Heart right ventricle (tissue), 16 donors: Measurements from ENCODE around the gene NCDN. TPM values are rescaled to one million over a fixed set of nuclear protein-coding genes. Genes with fewer than 3 reads are reported as not detected.

Source experiments
- ATAC-seq, 8 donors: fragments of 200-7000 bp; cut with Tn5 transposase; one replicate each; pipeline ENCODE4 v1.9.1; 2020; ENCODE audit warnings: mild to moderate bottlenecking in 8 of 8, moderate library complexity in 8 of 8, moderate number of reproducible peaks in 1 of 8
- DNase-seq, 2 donors: peaks; one replicate each; pipeline ENCODE4 v3.0.0-alpha.2; 2020
- H3K27ac ChIP-seq, 10 donors: fragments of 200-600 bp; sonication (generic) in 2 of 10; one replicate each; pipeline versions ENCODE4 v1.5.0 to v1.8.0; 2020 to 2022; ENCODE audit warnings: mild to moderate bottlenecking in 3 of 10
- H3K27me3 ChIP-seq, 7 donors: fragments of 200-600 bp; one replicate each; pipeline ENCODE4 v1.8.0; 2021 to 2022; ENCODE audit warnings: mild to moderate bottlenecking in 2 of 7
- H3K36me3 ChIP-seq, 9 donors: fragments of 200-600 bp; sonication (generic) in 1 of 9; one replicate each; pipeline versions ENCODE4 v1.5.0 to v1.8.0; 2020 to 2022; ENCODE audit warnings: mild to moderate bottlenecking in 2 of 9
- H3K4me1 ChIP-seq, 9 donors: fragments of 200-600 bp; sonication (generic) in 1 of 9; one replicate each; pipeline versions ENCODE4 v1.5.0 to v1.8.0; 2020 to 2022; ENCODE audit warnings: mild to moderate bottlenecking in 4 of 9
- H3K4me3 ChIP-seq, 10 donors: fragments of 200-600 bp; sonication (generic) in 2 of 10; one replicate each; pipeline versions ENCODE4 v1.5.0 to v1.8.0; 2020 to 2022; ENCODE audit warnings: mild to moderate bottlenecking in 7 of 10, moderate library complexity in 2 of 10
- H3K9me3 ChIP-seq, 11 donors: fragments of 200-600 bp in 10 of 11; sonication (generic) in 2 of 11; one replicate each; pipeline versions ENCODE4 v1.5.0 to v1.8.0; 2013 to 2022; ENCODE audit warnings: mild to moderate bottlenecking in 2 of 11, control low read depth in 1 of 11, moderate library complexity in 1 of 11
- CTCF ChIP-seq, 9 donors: fragments of 200-600 bp; sonication (generic) in 2 of 9; IDR thresholded peaks; one replicate each; pipeline versions ENCODE4 v1.5.0 to v1.8.0; 2021 to 2022; ENCODE audit warnings: antibody characterized with exemption in 9 of 9, mild to moderate bottlenecking in 5 of 9, moderate library complexity in 1 of 9
- WGBS, 2 donors: extraction: QIAGEN DNeasy Blood & Tissue Kit; methylation state at CpG; one replicate each; pipeline ENCODE4 v1.1.7; 2013; ENCODE audit warnings: inconsistent platforms in 1 of 2; 5-methylcytosine and 5-hydroxymethylcytosine counted together
- intact Hi-C, 10 donors: fragments of 100-400 bp; cut with DNase I; formaldehyde crosslinking; loops; one replicate each; pipeline versions ENCODE4 v1.11.1 to v1.14.2; 2022
- polyA plus RNA-seq, 2 donors: library from polyadenylated mRNA; stranded (reverse); fragments of 200-250 nt; gene quantifications; one replicate each; pipeline ENCODE4 v1.2.3, GENCODE V29; 2013
- total RNA-seq, 10 donors: library from RNA; stranded (reverse); fragmentation: NEBNext Ultra II Directional in 3 of 10; extraction: Animal tissue kit (Norgen Biotek cat#: 25700) in 3 of 10; gene quantifications; one replicate each; pipeline versions ENCODE4 v1.2.1 to v1.2.4, GENCODE V29; 2021 to 2023
- donor health status: Arrhythmogenic right ventricular cardiomyopathy.
- donor health status: ischemic (EF 13 %, LVEDD 7.1; RV severe dilation, severe dysfunction).
- donor health status: healthy with polysubstance abuse.
- donor health status: DM: no; HTN: yes; CAD: no.
- donor health status: DM: no; HTN: no; CAD: no.
- donor health status: ischemic (EF 25% LVEDD 6.9; RV normal size, moderate dysfunction).
- donor health status: ischemic (EF 25% LVEDD 5.7; RV mildly dilated, moderate dysfunction).
- donor health status: healthy.
- donor health status: DM: yes; HTN: yes; CAD: no.
- donor health status: Ischemic cardiomyopathy.
- donor health status: ischemic (EF 35%, LVEDD 5.7; RV mildly dilated, moderate dysfunction).
- donor health status: nonischemic (EF 11% LVEDD 7.7; RV severe dilation, severe dysfunction).
- donor health status: DM: yes; HTN: yes; CAD: no.
- donor health status: PGD.
- donor health status: ischemic (EF 29% LVEDD 5.4; RV normal size, mild dysfunction).
- donor health status: nonischemic (EF 23%, LVEDD 6.1; RV moderate dilation, normal function).

Gene NCDN
- total and polyA plus RNA-seq, 12 donors = 15.3 to 51.7 (median 33.2) TPM

- peaks cover 0 to 47% (median 15%) of the 10 kb centered on the region in 9 donors for H3K36me3 ChIP-seq
- H3K9me3 ChIP-seq = no peaks in the 10 kb centered on the region
- peak in 1 of 2 donors; percentile 64 for DNase-seq
- H3K4me1 ChIP-seq = peaks cover 0 to 57% (median 51%) of the 10 kb centered on the region in 9 donors
- intact Hi-C loops = loop anchor here in 3 of 10 donors (5.0 to 10.0 kb wide), 2 partner anchors 352 to 360 kb away; partner anchors contain the start of gene SFPQ (in 2 of the 3)
- WGBS, 2 donors = 36 to 39% methylated on average over 7 of the region's 7 CpGs
- no peak for TF ChIP-seq CTCF (IDR thresholded peaks at IDR 0.05)
- ATAC-seq = no peak
- no peak overlapping the region for H3K4me3 ChIP-seq
- no peaks in the 10 kb centered on the region for H3K27me3 ChIP-seq
- H3K27ac ChIP-seq = peak overlapping the region in 6 of 10 donors; percentile 2 to 47 (median 32)
These were observed 3.1 kb upstream of the NCDN start for GRCh38 chr1:35554266-35555211.

DNA sequence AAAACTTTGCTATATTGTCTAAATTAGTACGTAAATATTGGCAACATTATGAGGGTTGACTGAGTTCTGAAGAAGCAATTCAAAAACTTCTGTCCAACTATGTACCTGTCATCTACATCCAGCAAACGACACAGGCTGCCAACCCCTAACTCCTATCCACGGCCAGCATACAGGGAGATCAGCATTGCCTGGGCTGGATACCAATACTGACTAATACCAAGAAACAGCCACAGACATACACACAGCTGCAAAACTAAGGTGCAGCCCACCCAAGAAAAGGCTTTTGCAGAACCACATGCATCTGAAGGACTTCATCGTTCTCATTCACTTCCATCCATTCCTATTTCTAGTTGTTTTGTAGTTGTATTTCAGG, 2.4 kb upstream of the NCDN start:
- Histone ChIP-seq H3K9me3 (no peaks in the 10 kb centered on the region), H3K27me3 (no peaks in the 10 kb centered on the region), H3K4me1 (peaks cover 0 to 64% (median 52%) of the 10 kb centered on the region in 9 donors), H3K36me3 (peaks cover 0 to 41% (median 15%) of the 10 kb centered on the region in 9 donors), H3K4me3 (no peak overlapping the region), H3K27ac (peak overlapping the region in 3 of 10 donors; percentile 17 to 98 (median 47))
- 57 to 61% methylated on average over 4 of the region's 4 CpGs for WGBS, 2 donors
- intact Hi-C loops = loop anchor here in 3 of 10 donors (5.0 to 10.0 kb wide), 2 partner anchors 353 to 360 kb away; partner anchors contain the start of gene SFPQ (in 2 of the 3)
- DNase-seq (no peak), ATAC-seq (no peak)
- no peak for TF ChIP-seq CTCF (IDR thresholded peaks at IDR 0.05)

DNA sequence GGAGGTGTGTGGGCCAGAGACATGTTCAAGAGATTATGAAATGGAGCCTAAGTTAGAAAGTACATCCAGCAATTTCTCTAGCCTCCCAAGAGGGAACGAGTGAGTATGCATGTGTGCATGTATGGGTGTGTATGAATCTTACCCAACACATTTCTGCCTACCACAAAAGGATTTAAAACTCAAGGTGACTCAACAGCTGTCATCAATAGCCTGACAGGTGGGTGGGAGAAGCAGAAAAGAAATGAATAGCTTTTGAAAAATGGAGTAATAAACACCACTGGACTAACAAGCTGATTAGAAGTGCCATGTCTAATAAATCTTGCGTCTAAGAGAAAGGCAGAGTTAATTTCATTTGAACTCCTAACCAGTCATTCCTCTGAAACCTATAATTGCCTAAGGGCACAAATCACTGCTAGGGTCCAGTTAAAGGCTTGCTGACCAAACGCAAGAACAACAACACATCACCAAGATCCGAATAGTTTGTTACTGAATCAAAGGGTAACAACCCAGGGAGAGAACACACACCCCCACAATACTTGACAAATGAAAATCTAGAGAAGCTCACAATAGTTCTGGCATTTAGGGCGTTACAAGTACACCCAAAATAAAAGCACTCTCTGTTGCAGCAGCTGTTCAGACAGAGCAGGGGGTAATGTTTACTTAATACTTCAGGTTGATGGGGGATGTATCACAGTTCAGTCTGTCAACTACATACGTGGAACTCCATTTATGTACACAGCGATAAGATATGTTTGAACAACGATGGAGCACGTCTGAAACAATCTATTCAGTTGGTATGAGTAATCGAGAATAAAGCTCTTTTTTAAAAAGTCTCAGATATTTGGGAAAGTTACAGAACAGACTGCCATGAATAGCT, 1.8 kb upstream of the NCDN start:
- 47 to 49% methylated on average over 10 of the region's 10 CpGs for WGBS, 2 donors
- intact Hi-C loops = loop anchor here in 3 of 10 donors (5.0 to 10.0 kb wide), 2 partner anchors 354 to 361 kb away; partner anchors contain the start of gene SFPQ (in 2 of the 3)
- DNase-seq (no peak), ATAC-seq (no peak)
- no peaks in the 10 kb centered on the region for H3K9me3 ChIP-seq
- no peak for TF ChIP-seq CTCF (IDR thresholded peaks at IDR 0.05)
- H3K4me1 ChIP-seq = peaks cover 0 to 70% (median 57%) of the 10 kb centered on the region in 9 donors
- H3K27ac ChIP-seq = peak overlapping the region in 8 of 10 donors; percentile 97 to 100 (median 98)
- H3K4me3 ChIP-seq = peak overlapping the region in 8 of 10 donors; percentile 87 to 98 (median 93)
- H3K36me3 ChIP-seq = peaks cover 0 to 38% (median 12%) of the 10 kb centered on the region in 9 donors
- H3K27me3 ChIP-seq = no peaks in the 10 kb centered on the region
